ENCODE measurements around the gene SHROOM1. TPM values are rescaled to one million over a fixed set of nuclear protein-coding genes. Genes with fewer than 3 reads are reported as not detected.

The SHROOM1 gene
- 10 to 100 TPM in 5 of 6 donors, 1 to 10 TPM in 1; 7.7 to 27.6 (median 20.0) TPM for total RNA-seq

GRCh38 chr5:132830436-132831094 lies at the start of gene SHROOM1:
Gene SHROOM1, minus strand, starts transcription at chr5:132830647. Its CDS starts 4,507 bp downstream, at chr5:132826140.
- DNase-seq (peak; percentile 79 to 94), ATAC-seq (ENCODE audit: low FRiP score in 2 of 2) (peak; percentile 85 to 88)
- H3K4me1 ChIP-seq, result peaks cover 29 to 42% (median 36%) of the 10 kb centered on the region in 4 donors
- peaks cover 0 to 14% (median 2%) of the 10 kb centered on the region in 4 donors for H3K27me3 ChIP-seq
- H3K36me3 ChIP-seq, result peaks cover 0 to 4% (median 2%) of the 10 kb centered on the region in 4 donors
- peak; percentile 29 to 63 for TF ChIP-seq POLR2AphosphoS5 (IDR thresholded peaks at IDR 0.05)
- no peak for TF ChIP-seq CTCF (IDR thresholded peaks at IDR 0.05)
- TF ChIP-seq POLR2A (IDR thresholded peaks at IDR 0.05), result peak in 3 of 4 donors; percentile 13 to 69 (median 47)
- H3K9me3 ChIP-seq, result no peaks in the 10 kb centered on the region
- peak within 1 kb of the TSS; percentile 84 to 94 (median 89) for H3K27ac ChIP-seq
- peak within 1 kb of the TSS; percentile 58 to 91 (median 86) for H3K4me3 ChIP-seq
- WGBS, 2 donors, result 16% methylated on average over 16 to 22 of the region's 78 CpGs

- 60 to 68% methylated on average over 3 of the region's 3 CpGs for WGBS, 2 donors
- peaks cover 0 to 15% (median 0%) of the 10 kb centered on the region in 4 donors for H3K4me1 ChIP-seq
- ATAC-seq (ENCODE audit: low FRiP score in 2 of 2) (peak; percentile 21 to 55), DNase-seq (peak in 1 of 2 donors; percentile 28)
- H3K36me3 ChIP-seq, result peaks cover 11 to 91% (median 39%) of the 10 kb centered on the region in 4 donors
- no peak overlapping the region for H3K27ac ChIP-seq
- no peaks in the 10 kb centered on the region for H3K27me3 ChIP-seq
- no peak overlapping the region for H3K4me3 ChIP-seq
- no peak for TF ChIP-seq EP300 (IDR thresholded peaks at IDR 0.05)
- no peak for TF ChIP-seq POLR2AphosphoS5 (IDR thresholded peaks at IDR 0.05)
- no peak for TF ChIP-seq CTCF (IDR thresholded peaks at IDR 0.05)
- TF ChIP-seq POLR2A (IDR thresholded peaks at IDR 0.05), result no peak
- no peaks in the 10 kb centered on the region for H3K9me3 ChIP-seq
These were observed 47.5 kb upstream of the SHROOM1 start for GRCh38 chr5:132877938-132878337.

- no peak for TF ChIP-seq CTCF (IDR thresholded peaks at IDR 0.05)
- no peak for TF ChIP-seq POLR2A (IDR thresholded peaks at IDR 0.05)
- no peak for TF ChIP-seq EP300 (IDR thresholded peaks at IDR 0.05)
- TF ChIP-seq POLR2AphosphoS5 (IDR thresholded peaks at IDR 0.05), result no peak
- peaks cover 11 to 91% (median 38%) of the 10 kb centered on the region in 4 donors for H3K36me3 ChIP-seq
- no peak overlapping the region for H3K27ac ChIP-seq
- WGBS, 2 donors, result 73 to 79% methylated on average over 2 of the region's 2 CpGs
- no peaks in the 10 kb centered on the region for H3K9me3 ChIP-seq
- ATAC-seq (ENCODE audit: low FRiP score in 2 of 2) (no peak), DNase-seq (no peak)
- H3K27me3 ChIP-seq, result no peaks in the 10 kb centered on the region
- H3K4me3 ChIP-seq, result no peak overlapping the region
- peaks cover 0 to 17% (median 0%) of the 10 kb centered on the region in 4 donors for H3K4me1 ChIP-seq
These were observed 47.0 kb upstream of the SHROOM1 start for GRCh38 chr5:132877466-132877865.

- peaks cover 11 to 84% (median 34%) of the 10 kb centered on the region in 4 donors for H3K36me3 ChIP-seq
- no peak overlapping the region for H3K27ac ChIP-seq
- DNase-seq, result no peak
- ATAC-seq (ENCODE audit: low FRiP score in 2 of 2), result no peak
- H3K27me3 ChIP-seq, result no peaks in the 10 kb centered on the region
- TF ChIP-seq POLR2A (IDR thresholded peaks at IDR 0.05) (no peak), POLR2AphosphoS5 (IDR thresholded peaks at IDR 0.05) (no peak), CTCF (IDR thresholded peaks at IDR 0.05) (no peak), EP300 (IDR thresholded peaks at IDR 0.05) (no peak)
- 83 to 87% methylated on average over 1 of the region's 1 CpG for WGBS, 2 donors
- no peaks in the 10 kb centered on the region for H3K9me3 ChIP-seq
- H3K4me1 ChIP-seq, result peaks cover 0 to 17% (median 0%) of the 10 kb centered on the region in 4 donors
- no peak overlapping the region for H3K4me3 ChIP-seq
These were observed 45.7 kb upstream of the SHROOM1 start for GRCh38 chr5:132876020-132876759.
